ENCODE measurements around the gene LDB1. TPM values are rescaled to one million over a fixed set of nuclear protein-coding genes. Genes with fewer than 3 reads are reported as not detected.

The LDB1 gene
- total RNA-seq, 2 experiments from 2014 or later: 48.1 to 48.8 TPM

DNA sequence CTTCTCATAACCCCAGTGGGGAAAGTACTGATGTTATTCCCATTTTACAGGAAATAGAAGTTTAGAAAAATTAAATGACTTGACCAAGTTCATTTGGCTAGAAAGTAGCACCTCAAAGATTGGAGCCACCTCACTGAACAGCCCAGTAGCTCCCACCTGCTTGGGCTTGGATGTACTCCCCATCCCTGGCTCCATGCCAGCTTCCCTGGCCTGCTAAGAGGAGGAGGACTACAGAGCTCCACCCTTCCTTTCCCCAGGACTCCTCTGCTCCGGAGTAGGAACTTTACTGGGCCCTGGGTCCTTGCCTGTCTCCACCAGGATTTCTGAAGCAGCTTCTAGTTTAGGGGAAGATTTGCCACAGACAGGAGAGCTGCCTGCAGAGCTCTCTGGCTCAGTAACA lies 52.0 kb downstream of the LDB1 start:
- Mint-ChIP-seq H3K4me3 (no peak overlapping the region), H3K27ac (peak overlapping the region; percentile 18)

DNA sequence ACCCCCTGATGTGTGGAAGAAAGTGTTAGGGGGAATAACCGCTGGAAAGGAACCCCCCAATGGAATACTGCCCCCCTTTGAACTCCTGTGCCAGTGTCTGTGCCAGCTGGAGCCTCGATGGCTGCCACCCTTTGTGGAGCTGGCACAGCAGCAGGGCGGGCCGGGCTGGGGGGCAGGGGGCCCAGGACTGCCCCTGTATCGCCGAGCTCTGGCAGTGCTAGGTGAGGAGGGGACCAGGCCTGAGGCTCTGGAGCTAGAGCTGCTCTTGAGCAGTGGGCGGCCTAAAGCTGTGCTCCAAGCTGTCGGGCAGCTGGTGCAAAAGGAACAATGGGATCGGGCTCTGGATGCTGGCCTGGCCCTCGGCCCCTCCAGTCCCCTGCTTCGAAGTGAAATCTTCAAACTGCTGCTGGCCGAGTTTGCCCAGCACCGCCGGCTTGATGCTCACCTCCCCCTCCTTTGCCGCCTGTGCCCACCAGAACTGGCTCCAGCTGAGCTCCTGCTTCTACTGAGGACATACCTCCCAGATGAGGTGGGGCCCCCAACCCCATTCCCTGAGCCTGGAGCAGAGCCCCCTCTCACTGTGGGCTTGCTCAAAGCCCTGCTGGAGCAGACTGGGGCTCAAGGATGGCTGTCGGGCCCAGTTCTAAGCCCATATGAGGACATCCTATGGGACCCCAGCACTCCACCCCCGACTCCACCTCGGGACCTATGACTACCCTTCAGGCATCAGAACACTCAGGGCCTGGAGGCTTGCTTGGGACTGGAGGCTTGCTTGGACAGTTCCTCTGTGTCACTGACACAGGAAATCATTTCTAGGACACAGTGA lies 52.9 kb downstream of the LDB1 start:
- POLR2A ChIA-PET: interaction anchor here (0.8 to 1.1 kb wide), 3 partner anchors 12 to 249 kb away, joined by 3 read pairs; partner anchors contain the start of gene OGA
- Mint-ChIP-seq H3K4me3 (no peak overlapping the region), H3K4me1 (ENCODE audit: low read depth) (peaks cover 26% of the 10 kb centered on the region), H3K36me3 (no peaks in the 10 kb centered on the region), H3K27ac (peak overlapping the region; percentile 34), H3K27me3 (no peaks in the 10 kb centered on the region), H3K9me3 (no peaks in the 10 kb centered on the region)
- CTCF ChIA-PET: interaction anchor here (0.8 to 2.7 kb wide), 4 partner anchors 57 to 249 kb away, joined by 3 to 15 read pairs (median 9); partner anchors contain the start of gene OGA
- intact Hi-C loops (cut with micrococcal nuclease): no loop called here
- DNase-seq: no peak

More for the DNA sequence above, 52.0 kb downstream of the LDB1 start:
- intact Hi-C loops (cut with micrococcal nuclease): no loop called here
- ChIA-PET CTCF (interaction anchor here (0.8 to 2.5 kb wide), 3 partner anchors 58 to 227 kb away, joined by 3 to 10 read pairs (median 9); no protein-coding TSS in a partner anchor), POLR2A (interaction anchor here (0.5 to 1.1 kb wide), 3 partner anchors 15 to 250 kb away, joined by 3 read pairs; partner anchors contain the start of gene OGA)
- no peaks in the 10 kb centered on the region for H3K9me3 Mint-ChIP-seq
- no peak for DNase-seq
- H3K36me3 Mint-ChIP-seq: no peaks in the 10 kb centered on the region
- H3K27me3 Mint-ChIP-seq: no peaks in the 10 kb centered on the region
- peaks cover 26% of the 10 kb centered on the region for H3K4me1 Mint-ChIP-seq (ENCODE audit: low read depth)

DNA sequence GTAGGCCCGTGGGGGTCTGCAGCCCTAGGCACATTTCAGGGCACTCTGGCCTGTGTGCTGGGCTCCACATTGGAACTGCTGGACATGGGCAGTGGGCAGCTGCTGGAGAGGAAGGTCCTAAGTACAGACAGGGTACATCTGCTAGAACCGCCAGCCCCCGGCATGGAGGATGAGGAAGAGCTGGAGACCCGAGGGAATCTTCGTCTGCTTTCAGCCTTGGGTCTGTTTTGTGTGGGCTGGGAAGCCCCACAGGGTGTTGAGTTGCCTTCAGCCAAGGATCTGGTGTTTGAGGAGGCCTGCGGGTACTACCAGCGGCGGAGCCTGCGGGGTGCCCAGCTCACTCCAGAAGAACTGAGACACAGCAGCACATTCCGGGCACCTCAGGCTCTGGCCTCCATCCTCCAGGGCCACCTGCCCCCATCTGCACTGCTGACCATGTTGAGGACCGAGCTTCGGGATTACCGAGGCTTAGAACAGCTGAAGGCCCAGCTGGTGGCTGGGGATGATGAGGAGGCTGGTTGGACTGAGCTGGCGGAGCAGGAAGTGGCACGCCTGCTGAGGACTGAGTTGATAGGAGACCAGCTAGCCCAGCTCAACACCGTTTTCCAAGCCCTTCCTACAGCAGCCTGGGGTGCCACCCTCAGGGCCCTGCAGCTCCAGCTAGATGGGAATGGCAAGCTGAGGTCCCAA lies 53.6 kb downstream of the LDB1 start:
- no peaks in the 10 kb centered on the region for H3K36me3 Mint-ChIP-seq
- intact Hi-C loops (cut with micrococcal nuclease): no loop called here

DNA sequence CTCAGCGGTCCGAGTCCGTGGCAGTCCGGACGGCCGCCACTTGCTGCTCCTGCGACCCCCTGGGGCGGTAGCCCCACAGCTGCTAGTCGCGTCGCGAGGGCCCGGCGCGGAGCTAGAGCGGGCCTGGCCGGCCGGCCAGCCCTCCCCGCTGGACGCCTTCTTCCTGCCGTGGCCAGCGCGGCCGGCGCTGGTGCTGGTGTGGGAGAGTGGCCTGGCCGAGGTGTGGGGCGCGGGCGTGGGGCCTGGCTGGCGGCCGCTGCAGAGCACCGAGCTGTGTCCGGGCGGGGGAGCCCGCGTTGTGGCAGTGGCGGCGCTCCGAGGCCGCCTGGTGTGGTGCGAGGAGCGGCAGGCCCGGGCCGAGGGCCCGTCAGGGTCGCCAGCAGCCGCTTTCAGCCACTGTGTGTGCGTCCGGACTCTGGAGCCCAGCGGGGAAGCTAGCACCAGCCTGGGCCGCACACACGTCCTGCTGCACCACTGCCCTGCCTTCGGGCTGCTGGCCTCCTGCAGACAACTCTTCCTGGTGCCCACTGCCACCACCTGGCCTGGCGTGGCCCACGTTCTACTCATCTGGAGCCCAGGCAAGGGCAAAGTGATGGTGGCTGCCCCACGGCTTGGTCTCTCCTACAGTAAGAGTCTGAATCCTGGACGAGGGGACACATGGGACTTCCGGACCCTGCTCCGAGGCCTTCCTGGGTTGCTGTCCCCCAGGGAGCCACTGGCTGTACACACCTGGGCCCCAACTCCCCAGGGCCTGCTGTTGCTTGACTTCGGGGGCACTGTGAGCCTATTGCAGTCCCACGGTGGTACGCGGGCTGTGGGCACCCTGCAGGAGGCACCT lies 54.4 kb downstream of the LDB1 start:
- H3K36me3 Mint-ChIP-seq: no peaks in the 10 kb centered on the region
- peak; percentile 35 for DNase-seq
- CTCF ChIA-PET: interaction anchor here (0.8 to 2.7 kb wide), 5 partner anchors 10 to 247 kb away, joined by 3 to 15 read pairs (median 5); partner anchors contain the start of genes ARMH3 and OGA
- peak overlapping the region; percentile 80 for H3K27ac Mint-ChIP-seq
- H3K27me3 Mint-ChIP-seq: no peaks in the 10 kb centered on the region
- no peaks in the 10 kb centered on the region for H3K9me3 Mint-ChIP-seq
- H3K4me3 Mint-ChIP-seq: peak overlapping the region; percentile 86
- H3K4me1 Mint-ChIP-seq (ENCODE audit: low read depth): peaks cover 26% of the 10 kb centered on the region
- POLR2A ChIA-PET: interaction anchor here (1.0 to 1.2 kb wide), 3 partner anchors 10 to 230 kb away, joined by 3 to 7 read pairs (median 4); partner anchors contain the start of gene ARMH3
- intact Hi-C loops (cut with micrococcal nuclease): loop anchor here (1.0 to 2.0 kb wide), 4 partner anchors 9 to 223 kb away; partner anchors contain the start of genes ARMH3, KCNIP2 and NOLC1

More for the DNA sequence above, 53.6 kb downstream of the LDB1 start:
- Mint-ChIP-seq H3K4me1 (ENCODE audit: low read depth) (peaks cover 26% of the 10 kb centered on the region), H3K27ac (peak overlapping the region; percentile 80), H3K9me3 (no peaks in the 10 kb centered on the region), H3K4me3 (peak overlapping the region; percentile 86), H3K27me3 (no peaks in the 10 kb centered on the region)
- no peak for DNase-seq
- ChIA-PET POLR2A (interaction anchor here (0.8 to 1.2 kb wide), 3 partner anchors 11 to 248 kb away, joined by 3 read pairs; partner anchors contain the start of gene OGA), CTCF (interaction anchor here (0.8 to 2.7 kb wide), 5 partner anchors 11 to 248 kb away, joined by 3 to 15 read pairs (median 5); partner anchors contain the start of genes ARMH3 and OGA)

DNA sequence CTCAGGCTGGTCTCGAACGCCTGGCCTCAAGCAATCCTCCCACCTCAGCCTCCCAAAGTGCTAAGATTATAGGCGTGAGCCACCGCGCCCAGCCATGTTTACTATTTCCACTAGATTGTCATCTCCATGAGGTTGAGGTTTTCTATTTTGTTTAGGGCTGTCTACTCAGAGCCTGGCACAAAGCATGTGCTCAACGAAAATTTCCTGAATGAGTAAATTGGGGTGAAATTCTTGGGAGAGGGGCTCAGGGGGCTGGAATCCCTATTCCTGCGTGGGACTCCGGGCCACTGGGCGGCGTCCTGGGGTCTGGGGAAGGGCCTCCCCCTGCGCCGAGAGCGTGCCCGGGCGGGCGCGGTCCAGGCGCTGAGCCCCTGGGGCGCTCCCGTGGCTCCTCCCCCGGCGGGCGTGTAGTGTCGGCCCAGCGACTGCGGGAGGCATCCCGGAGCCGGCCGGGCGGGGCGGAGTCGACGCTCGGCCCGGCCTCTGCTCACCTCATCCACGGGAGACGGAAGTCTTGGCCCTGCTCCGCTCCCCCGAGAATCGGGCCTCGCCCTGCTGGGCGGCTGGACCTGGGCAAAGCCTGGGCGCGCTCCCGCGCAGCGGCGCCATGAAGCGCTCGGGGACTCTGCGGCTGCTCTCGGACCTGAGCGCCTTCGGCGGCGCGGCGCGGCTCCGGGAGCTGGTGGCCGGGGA lies 55.2 kb downstream of the LDB1 start, which contains the start of gene HPS6:
Gene HPS6, plus strand, starts transcription at position 482 of the 693 bp plus-strand sequence. Its CDS starts 126 bp downstream, at position 608.
- H3K36me3 Mint-ChIP-seq: no peaks in the 10 kb centered on the region
- peak within 1 kb of the TSS; percentile 86 for H3K4me3 Mint-ChIP-seq
- intact Hi-C loops (cut with micrococcal nuclease): loop anchor here (1.0 to 2.0 kb wide), 4 partner anchors 9 to 222 kb away; partner anchors contain the start of genes ARMH3, KCNIP2 and NOLC1
- peak; percentile 93 for DNase-seq
- peaks cover 26% of the 10 kb centered on the region for H3K4me1 Mint-ChIP-seq (ENCODE audit: low read depth)
- no peaks in the 10 kb centered on the region for H3K27me3 Mint-ChIP-seq
- POLR2A ChIA-PET: interaction anchor here (1.0 to 1.2 kb wide), 3 partner anchors 10 to 230 kb away, joined by 3 to 7 read pairs (median 4); partner anchors contain the start of gene ARMH3
- H3K9me3 Mint-ChIP-seq: no peaks in the 10 kb centered on the region
- H3K27ac Mint-ChIP-seq: peak within 1 kb of the TSS; percentile 81
- CTCF ChIA-PET: interaction anchor here (1.9 to 2.7 kb wide), 3 partner anchors 10 to 224 kb away, joined by 5 to 15 read pairs (median 14); partner anchors contain the start of gene ARMH3

DNA sequence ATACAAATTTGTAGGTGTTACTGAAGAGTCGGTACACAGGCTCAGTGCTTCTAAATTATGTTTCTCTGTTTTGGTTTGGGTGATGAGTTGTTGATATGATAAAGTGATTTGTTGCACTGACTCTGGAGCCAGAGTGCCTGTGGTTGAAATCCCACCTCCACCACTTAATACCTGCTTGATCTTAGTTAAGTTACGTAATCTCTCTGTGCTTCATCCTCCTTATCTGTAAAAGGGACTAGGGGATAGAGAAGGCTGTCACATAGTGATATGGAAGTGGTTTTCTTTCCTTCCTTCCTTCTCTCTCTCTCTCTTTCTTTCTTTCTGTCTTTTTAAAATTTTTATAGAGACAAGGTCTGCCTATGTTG lies 55.7 kb downstream of the LDB1 start:
- H3K4me3 Mint-ChIP-seq: peak overlapping the region; percentile 74
- no peak for DNase-seq
- CTCF ChIA-PET: no interaction called here
- POLR2A ChIA-PET: no interaction called here
- no peaks in the 10 kb centered on the region for H3K36me3 Mint-ChIP-seq
- intact Hi-C loops (cut with micrococcal nuclease): loop anchor here (2.0 kb wide), 3 partner anchors 52 to 222 kb away; partner anchors contain the start of genes KCNIP2 and NOLC1
- H3K4me1 Mint-ChIP-seq (ENCODE audit: low read depth): peaks cover 26% of the 10 kb centered on the region
- H3K9me3 Mint-ChIP-seq: no peaks in the 10 kb centered on the region
- no peaks in the 10 kb centered on the region for H3K27me3 Mint-ChIP-seq
- H3K27ac Mint-ChIP-seq: peak overlapping the region; percentile 81

DNA sequence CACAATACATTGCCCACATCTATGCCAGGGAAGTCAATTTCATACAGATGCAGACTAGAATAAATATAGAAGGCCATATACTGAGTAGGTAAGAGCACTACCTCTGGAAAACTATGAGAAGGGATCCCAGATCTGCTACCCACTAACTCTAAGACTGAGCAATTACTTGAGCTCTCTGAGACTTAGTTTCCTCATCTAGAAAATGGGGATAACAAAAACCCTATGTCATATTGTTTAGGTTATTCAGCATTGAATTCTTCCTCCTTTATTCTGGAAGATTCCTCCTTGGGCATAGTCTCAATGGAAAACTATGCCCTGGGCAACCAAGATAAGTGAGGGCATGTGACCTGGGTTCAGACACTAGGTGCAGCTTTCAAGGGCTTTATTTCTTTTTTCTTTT lies 60.2 kb downstream of the LDB1 start:
- Mint-ChIP-seq H3K27ac (no peak overlapping the region), H3K4me3 (no peak overlapping the region), H3K36me3 (no peaks in the 10 kb centered on the region), H3K9me3 (no peaks in the 10 kb centered on the region), H3K27me3 (no peaks in the 10 kb centered on the region), H3K4me1 (ENCODE audit: low read depth) (peaks cover 19% of the 10 kb centered on the region)
- DNase-seq: no peak
- POLR2A ChIA-PET: no interaction called here
- CTCF ChIA-PET: interaction anchor here (1.0 to 1.7 kb wide), 2 partner anchors 13 to 214 kb away, joined by 3 to 4 read pairs; no protein-coding TSS in a partner anchor
- intact Hi-C loops (cut with micrococcal nuclease): loop anchor here (5.0 kb wide), 1 partner anchor 708 kb away; the partner anchor contains the start of gene BTRC

Other genes with a start within 250 kb of the LDB1 start
- gene ARMH3, start 64.2 kb downstream of the LDB1 start, total RNA-seq: 10 to 100 TPM; 16.1 to 18.8 TPM
- gene HPS6, start 55.0 kb downstream of the LDB1 start, total RNA-seq: 10 to 100 TPM; 22.3 TPM
- 10 to 100 TPM; 59.1 to 65.9 TPM for gene PPRC1, start 12.7 kb upstream of the LDB1 start, total RNA-seq
- gene NOLC1, start 32.0 kb upstream of the LDB1 start, total RNA-seq: 100 to 1,000 TPM; 165 to 168 TPM
- gene ELOVL3, start 105.9 kb upstream of the LDB1 start, total RNA-seq: under 1 TPM; 0.21 to 0.56 TPM
- gene PITX3, start 121.1 kb upstream of the LDB1 start, total RNA-seq: 1 to 10 TPM; 1.1 to 1.4 TPM
- 10 to 100 TPM; 42.2 to 44.0 TPM for gene GBF1, start 125.2 kb upstream of the LDB1 start, total RNA-seq

All from activated CD4-positive, alpha-beta memory T cell treated with anti-CD3 and anti-CD28 coated beads for 36 hours (primary cell).